OCI-LY1 (cell line): ENCODE results near the gene DPP6.

Source experiments
- H2AFZ ChIP-seq: fragments of 200-600 bp; sonication (generic), shearing (Covaris generic); 2 replicates; pipeline ENCODE4 v1.6.0; 2014; ENCODE audit warnings: antibody characterized with exemption, mild to moderate bottlenecking, low read length
- H3F3A ChIP-seq: fragments of 200-600 bp; sonication (generic), shearing (Covaris generic); 2 replicates; pipeline ENCODE4 v1.6.0; 2014; ENCODE audit warnings: mild to moderate bottlenecking, antibody characterized with exemption, low read length, moderate library complexity; ENCODE audit not compliant: insufficient read depth
- H3K27ac ChIP-seq: fragments of 200-600 bp; sonication (generic); 2 replicates; pipeline ENCODE4 v1.5.1; 2014; ENCODE audit warnings: low read length, mixed run types, mild to moderate bottlenecking, low read depth; ENCODE audit not compliant: poor library complexity, severe bottlenecking
- H3K27me3 ChIP-seq: fragments of 200-600 bp; sonication (generic); 2 replicates; pipeline ENCODE4 v1.6.0; 2014; ENCODE audit warnings: antibody characterized with exemption, mild to moderate bottlenecking, low read length, moderate library complexity; ENCODE audit not compliant: insufficient read depth
- H3K36me3 ChIP-seq: fragments of 200-600 bp; sonication (generic); 2 replicates; pipeline ENCODE4 v1.6.1; 2014; ENCODE audit warnings: mild to moderate bottlenecking, antibody characterized with exemption, low read length, moderate library complexity, mixed read lengths; ENCODE audit not compliant: insufficient read depth
- H3K4me1 ChIP-seq: fragments of 200-600 bp; sonication (generic); 2 replicates; pipeline ENCODE4 v1.5.1; 2014; ENCODE audit warnings: mild to moderate bottlenecking, low read length, moderate library complexity; ENCODE audit not compliant: insufficient read depth, severe bottlenecking
- H3K4me2 ChIP-seq: fragments of 200-600 bp; sonication (generic), shearing (Covaris generic); 2 replicates; pipeline ENCODE4 v1.6.1; 2014; ENCODE audit warnings: low read length
- H3K4me3 ChIP-seq: fragments of 200-600 bp; sonication (generic); 2 replicates; pipeline ENCODE4 v1.5.1; 2014; ENCODE audit warnings: low read length, low read depth, mild to moderate bottlenecking, mixed read lengths; ENCODE audit not compliant: poor library complexity, severe bottlenecking
- H3K79me2 ChIP-seq: fragments of 200-600 bp; shearing (Covaris generic); 2 replicates; pipeline ENCODE4 v1.6.1; 2016; ENCODE audit warnings: mixed run types, low read length, mixed read lengths; ENCODE audit not compliant: insufficient read depth
- H3K9ac ChIP-seq: fragments of 200-600 bp; sonication (generic), shearing (Covaris generic); 2 replicates; pipeline ENCODE4 v1.6.1; 2014; ENCODE audit warnings: mild to moderate bottlenecking, low read length, mixed read lengths
- H3K9me2 ChIP-seq: fragments of 200-600 bp; sonication (generic), shearing (Covaris generic); 2 replicates; pipeline ENCODE4 v1.6.1; 2014; ENCODE audit warnings: low read depth, mild to moderate bottlenecking, low read length, mixed read lengths
- H3K9me3 ChIP-seq: fragments of 200-600 bp; shearing (Covaris generic); 2 replicates; pipeline ENCODE4 v1.6.1; 2014; ENCODE audit warnings: low read length, mixed read lengths
- H4K20me1 ChIP-seq: fragments of 200-600 bp; sonication (generic), shearing (Covaris generic); 2 replicates; pipeline ENCODE4 v1.6.0; 2016; ENCODE audit warnings: mild to moderate bottlenecking, low read length; ENCODE audit not compliant: insufficient read depth
- EZH2 ChIP-seq: fragments of 200-600 bp; sonication (generic), shearing (Covaris generic); IDR thresholded peaks from 2 replicates; pipeline ENCODE4 v1.8.0; 2017; ENCODE audit warnings: borderline replicate concordance, mixed run types, mild to moderate bottlenecking, antibody characterized with exemption, low read length, moderate library complexity, mixed read lengths
- TF ChIP-seq, protein P1 (sequence below): fragments of 200-600 bp; sonication (generic), shearing (Covaris generic); IDR thresholded peaks from 2 replicates; pipeline ENCODE4 v1.5.1; 2017; ENCODE audit warnings: mild to moderate bottlenecking, antibody characterized with exemption, low read length, moderate library complexity, mixed read lengths

DPP6 gene

DNA sequence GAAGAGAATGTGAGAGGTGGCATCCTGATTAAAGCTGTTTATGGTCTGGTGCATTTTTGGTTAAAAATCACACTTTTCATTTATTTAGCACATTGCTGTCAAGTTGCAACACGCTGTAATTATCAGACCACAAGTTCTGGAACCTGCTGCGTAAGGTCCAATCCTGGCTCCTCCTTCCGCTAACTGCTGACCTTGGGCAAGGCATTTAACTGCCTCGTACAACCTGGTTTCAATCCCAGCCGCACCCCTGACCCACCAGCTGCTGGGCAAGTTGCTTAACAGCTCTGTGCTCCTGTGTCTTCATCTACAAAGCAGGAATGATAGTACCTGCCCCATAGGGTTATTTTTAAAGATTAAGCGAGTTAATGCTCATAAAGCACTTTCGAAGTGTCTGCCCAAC lies 668.9 kb downstream of the DPP6 start:
- no peaks in the 10 kb centered on the region for H3K4me1 ChIP-seq
- no peak overlapping the region for H3K4me3 ChIP-seq
- H3K9me3 ChIP-seq: no peaks in the 10 kb centered on the region
- no peaks in the 10 kb centered on the region for H3K9me2 ChIP-seq
- H4K20me1 ChIP-seq: no peaks in the 10 kb centered on the region
- no peaks in the 10 kb centered on the region; the same call in 1 of the 2 replicates for H3K27me3 ChIP-seq
- no peak overlapping the region for H3K4me2 ChIP-seq
- no peaks in the 10 kb centered on the region for H3K36me3 ChIP-seq
- H3K79me2 ChIP-seq: no peaks in the 10 kb centered on the region
- no peak overlapping the region for H2AFZ ChIP-seq
- TF ChIP-seq, protein P1, sequence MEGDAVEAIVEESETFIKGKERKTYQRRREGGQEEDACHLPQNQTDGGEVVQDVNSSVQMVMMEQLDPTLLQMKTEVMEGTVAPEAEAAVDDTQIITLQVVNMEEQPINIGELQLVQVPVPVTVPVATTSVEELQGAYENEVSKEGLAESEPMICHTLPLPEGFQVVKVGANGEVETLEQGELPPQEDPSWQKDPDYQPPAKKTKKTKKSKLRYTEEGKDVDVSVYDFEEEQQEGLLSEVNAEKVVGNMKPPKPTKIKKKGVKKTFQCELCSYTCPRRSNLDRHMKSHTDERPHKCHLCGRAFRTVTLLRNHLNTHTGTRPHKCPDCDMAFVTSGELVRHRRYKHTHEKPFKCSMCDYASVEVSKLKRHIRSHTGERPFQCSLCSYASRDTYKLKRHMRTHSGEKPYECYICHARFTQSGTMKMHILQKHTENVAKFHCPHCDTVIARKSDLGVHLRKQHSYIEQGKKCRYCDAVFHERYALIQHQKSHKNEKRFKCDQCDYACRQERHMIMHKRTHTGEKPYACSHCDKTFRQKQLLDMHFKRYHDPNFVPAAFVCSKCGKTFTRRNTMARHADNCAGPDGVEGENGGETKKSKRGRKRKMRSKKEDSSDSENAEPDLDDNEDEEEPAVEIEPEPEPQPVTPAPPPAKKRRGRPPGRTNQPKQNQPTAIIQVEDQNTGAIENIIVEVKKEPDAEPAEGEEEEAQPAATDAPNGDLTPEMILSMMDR: no peak
- no peak for TF ChIP-seq EZH2
- no peak overlapping the region for H3K9ac ChIP-seq
- no peak overlapping the region for H3K27ac ChIP-seq
- no peaks in the 10 kb centered on the region for H3F3A ChIP-seq

DNA sequence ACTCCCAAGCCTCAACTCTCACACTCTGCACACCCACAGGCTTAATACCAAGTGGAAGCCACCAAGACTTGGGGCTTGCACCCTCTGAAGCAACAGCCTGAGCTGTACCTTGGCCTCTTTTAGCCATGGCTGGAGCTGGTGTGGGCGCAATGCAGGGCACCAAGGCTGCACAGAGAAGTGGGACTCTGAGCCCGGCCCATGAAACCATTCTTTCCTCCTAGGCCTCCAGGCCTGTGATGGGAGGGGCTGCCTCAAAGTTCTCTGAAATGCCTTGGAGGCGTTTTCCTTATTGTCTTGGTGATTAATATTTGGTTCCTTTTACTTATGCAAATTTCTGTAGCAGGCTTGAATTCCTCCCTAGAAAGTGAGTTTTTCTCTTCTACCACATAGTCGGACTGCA lies 674.2 kb downstream of the DPP6 start:
- no peaks in the 10 kb centered on the region for H3K36me3 ChIP-seq
- no peaks in the 10 kb centered on the region for H3K27me3 ChIP-seq
- no peak overlapping the region for H3K9ac ChIP-seq
- H3K4me2 ChIP-seq: no peak overlapping the region
- no peaks in the 10 kb centered on the region for H3K9me3 ChIP-seq
- no peaks in the 10 kb centered on the region for H3F3A ChIP-seq
- TF ChIP-seq, protein P1: no peak
- no peak for TF ChIP-seq EZH2
- no peaks in the 10 kb centered on the region for H3K79me2 ChIP-seq
- no peaks in the 10 kb centered on the region for H4K20me1 ChIP-seq
- H3K9me2 ChIP-seq: no peaks in the 10 kb centered on the region
- H3K4me1 ChIP-seq: no peaks in the 10 kb centered on the region
- H2AFZ ChIP-seq: no peak overlapping the region
- H3K4me3 ChIP-seq: no peak overlapping the region
- no peak overlapping the region for H3K27ac ChIP-seq

DNA sequence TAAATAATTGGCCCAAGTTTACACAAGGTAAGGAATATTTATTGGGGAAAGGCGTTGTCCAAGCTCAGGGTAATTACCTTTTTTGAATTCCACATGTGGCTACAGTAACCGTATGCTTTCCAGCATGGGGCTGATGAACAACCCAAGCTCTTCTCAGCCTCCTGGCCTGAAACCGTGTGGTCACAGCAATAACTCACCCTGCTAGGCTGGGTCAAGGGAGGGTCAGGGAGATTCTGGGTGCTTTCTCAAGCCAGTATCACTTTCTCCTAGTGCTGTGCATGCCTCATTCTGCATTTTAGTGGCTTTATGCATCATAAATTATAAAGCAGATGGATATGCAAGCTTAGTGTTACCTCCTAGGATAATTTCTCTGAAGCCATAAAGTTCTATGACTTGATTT lies 676.9 kb downstream of the DPP6 start:
- Histone ChIP-seq H3F3A (no peaks in the 10 kb centered on the region), H3K4me3 (no peak overlapping the region), H3K27ac (no peak overlapping the region), H3K4me2 (no peak overlapping the region), H4K20me1 (no peaks in the 10 kb centered on the region), H3K9ac (no peak overlapping the region), H3K9me3 (no peaks in the 10 kb centered on the region), H3K79me2 (no peaks in the 10 kb centered on the region), H3K9me2 (no peaks in the 10 kb centered on the region), H2AFZ (no peak overlapping the region), H3K36me3 (no peaks in the 10 kb centered on the region), H3K4me1 (no peaks in the 10 kb centered on the region), H3K27me3 (no peaks in the 10 kb centered on the region)
- TF ChIP-seq, protein P1: no peak
- no peak for TF ChIP-seq EZH2
